HG02642 (cell line): ENCODE results near the gene ABCE1.
"Not testable (repeated sequence)": the region's sequence is repeated elsewhere in the genome, so short reads cannot be mapped to it uniquely, and the experiment has no call there.

Source experiments
- ATAC-seq: cut with Tn5 transposase; IDR thresholded peaks from one replicate; pipeline ENCODE4 v1.9.1; 2021; ENCODE audit warnings: mild to moderate bottlenecking; ENCODE audit not compliant: unreplicated experiment, poor library complexity

Gene ABCE1

GRCh38 chr4:145101091-145101490, 3.0 kb downstream of the ABCE1 start:
- ATAC-seq, result no peak

GRCh38 chr4:145102619-145103018, 4.5 kb downstream of the ABCE1 start:
- ATAC-seq, result no peak

- ATAC-seq, result no peak
Observed at GRCh38 chr4:145103496-145103895, 5.4 kb downstream of the ABCE1 start.

- ATAC-seq, result no peak
Observed at GRCh38 chr4:145107126-145107525, 9.0 kb downstream of the ABCE1 start.

GRCh38 chr4:145108128-145108527, 10.0 kb downstream of the ABCE1 start:
- ATAC-seq, result no peak

GRCh38 chr4:145125396-145125795, 27.3 kb downstream of the ABCE1 start:
- ATAC-seq, result no peak

GRCh38 chr4:145130130-145130529, 32.0 kb downstream of the ABCE1 start:
- no peak for ATAC-seq

GRCh38 chr4:145130788-145131399, 32.8 kb downstream of the ABCE1 start:
- ATAC-seq, result no peak

- no peak for ATAC-seq
Observed at GRCh38 chr4:145131848-145132247, 33.7 kb downstream of the ABCE1 start.

- peak; percentile 79 for ATAC-seq
Observed at GRCh38 chr4:145132511-145133098, 34.5 kb downstream of the ABCE1 start.

GRCh38 chr4:145136219-145136618, 38.1 kb downstream of the ABCE1 start:
- ATAC-seq, result not testable (repeated sequence)

GRCh38 chr4:145148980-145149379, 50.9 kb downstream of the ABCE1 start:
- ATAC-seq, result no peak

GRCh38 chr4:145153181-145153903, 55.2 kb downstream of the ABCE1 start:
- no peak for ATAC-seq

- no peak for ATAC-seq
Observed at GRCh38 chr4:145153904-145154298, 55.8 kb downstream of the ABCE1 start.

- peak; percentile 77 for ATAC-seq
Observed at GRCh38 chr4:145154573-145154972, 56.5 kb downstream of the ABCE1 start.

- ATAC-seq, result no peak
Observed at GRCh38 chr4:145155268-145155870, 57.3 kb downstream of the ABCE1 start.

GRCh38 chr4:145156986-145157385, 58.9 kb downstream of the ABCE1 start:
- ATAC-seq, result no peak

- no peak for ATAC-seq
Observed at GRCh38 chr4:145161549-145161948, 63.4 kb downstream of the ABCE1 start.

- no peak for ATAC-seq
Observed at GRCh38 chr4:145167887-145168286, 69.8 kb downstream of the ABCE1 start.

- no peak for ATAC-seq
Observed at GRCh38 chr4:145168581-145169187, 70.6 kb downstream of the ABCE1 start.

GRCh38 chr4:145170223-145170622, 72.1 kb downstream of the ABCE1 start:
- no peak for ATAC-seq
